Measurements from ENCODE around the gene IL37. TPM values are rescaled to one million over a fixed set of nuclear protein-coding genes. Genes with fewer than 3 reads are reported as not detected.
"Not testable (repeated sequence)": the region's sequence is repeated elsewhere in the genome, so short reads cannot be mapped to it uniquely, and the experiment has no call there.

Gene IL37
- total and polyA plus RNA-seq, 4 donors, result 1.4 TPM; not detected in 3

DNA sequence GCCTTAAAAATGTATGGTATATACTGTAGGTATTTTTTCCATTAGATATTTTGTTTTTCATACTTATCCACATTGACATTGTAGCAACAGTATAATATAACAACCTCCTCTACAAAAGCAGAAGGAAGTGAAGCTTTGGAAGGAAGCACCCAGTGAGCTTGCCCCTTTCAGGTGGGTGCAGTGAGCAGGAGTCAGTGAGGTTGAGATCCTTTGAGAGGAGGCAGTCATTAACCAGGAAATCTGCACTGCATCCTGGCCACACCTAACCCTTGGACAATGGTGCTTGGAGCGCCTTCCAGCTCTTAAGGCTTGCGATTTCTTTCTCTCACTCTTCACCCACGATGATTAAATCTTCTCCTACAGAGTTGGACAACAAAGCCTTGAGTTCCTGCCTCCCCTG lies 13.9 kb downstream of the IL37 start:
- Histone ChIP-seq H3K9me3 (ENCODE audit: control insufficient read depth in 4 of 4, insufficient read depth in 3 of 4, low read length in 3 of 4) (peaks cover 0 to 2% (median 0%) of the 10 kb centered on the region in 4 donors), H3K27ac (ENCODE audit: low read depth in 1 of 2, low read length in 1 of 2) (no peak overlapping the region), H3K9ac (ENCODE audit: insufficient read depth in 1 of 2, low read length in 2 of 2) (no peak overlapping the region), H3K27me3 (ENCODE audit: control insufficient read depth in 3 of 3, insufficient read depth in 3 of 3, low read length in 2 of 3) (no peaks in the 10 kb centered on the region), H3K4me3 (no peak overlapping the region), H3K36me3 (ENCODE audit: control insufficient read depth in 4 of 4, insufficient read depth in 4 of 4, low read length in 4 of 4) (no peaks in the 10 kb centered on the region), H3K4me1 (ENCODE audit: control insufficient read depth in 5 of 5, insufficient read depth in 5 of 5, low read length in 5 of 5) (peaks cover 0 to 5% (median 0%) of the 10 kb centered on the region in 5 donors)
- ATAC-seq (ENCODE audit: insufficient read depth, low FRiP score) (peak; percentile 58), DNase-seq (peak in 2 of 3 donors; percentile 2 to 73)
- TF ChIP-seq, protein P1, sequence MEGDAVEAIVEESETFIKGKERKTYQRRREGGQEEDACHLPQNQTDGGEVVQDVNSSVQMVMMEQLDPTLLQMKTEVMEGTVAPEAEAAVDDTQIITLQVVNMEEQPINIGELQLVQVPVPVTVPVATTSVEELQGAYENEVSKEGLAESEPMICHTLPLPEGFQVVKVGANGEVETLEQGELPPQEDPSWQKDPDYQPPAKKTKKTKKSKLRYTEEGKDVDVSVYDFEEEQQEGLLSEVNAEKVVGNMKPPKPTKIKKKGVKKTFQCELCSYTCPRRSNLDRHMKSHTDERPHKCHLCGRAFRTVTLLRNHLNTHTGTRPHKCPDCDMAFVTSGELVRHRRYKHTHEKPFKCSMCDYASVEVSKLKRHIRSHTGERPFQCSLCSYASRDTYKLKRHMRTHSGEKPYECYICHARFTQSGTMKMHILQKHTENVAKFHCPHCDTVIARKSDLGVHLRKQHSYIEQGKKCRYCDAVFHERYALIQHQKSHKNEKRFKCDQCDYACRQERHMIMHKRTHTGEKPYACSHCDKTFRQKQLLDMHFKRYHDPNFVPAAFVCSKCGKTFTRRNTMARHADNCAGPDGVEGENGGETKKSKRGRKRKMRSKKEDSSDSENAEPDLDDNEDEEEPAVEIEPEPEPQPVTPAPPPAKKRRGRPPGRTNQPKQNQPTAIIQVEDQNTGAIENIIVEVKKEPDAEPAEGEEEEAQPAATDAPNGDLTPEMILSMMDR (IDR thresholded peaks at IDR 0.05; ENCODE audit: control extremely low read depth, extremely low read depth), result no peak
- 51 to 70% methylated on average over 3 of the region's 3 CpGs for WGBS, 2 donors

DNA sequence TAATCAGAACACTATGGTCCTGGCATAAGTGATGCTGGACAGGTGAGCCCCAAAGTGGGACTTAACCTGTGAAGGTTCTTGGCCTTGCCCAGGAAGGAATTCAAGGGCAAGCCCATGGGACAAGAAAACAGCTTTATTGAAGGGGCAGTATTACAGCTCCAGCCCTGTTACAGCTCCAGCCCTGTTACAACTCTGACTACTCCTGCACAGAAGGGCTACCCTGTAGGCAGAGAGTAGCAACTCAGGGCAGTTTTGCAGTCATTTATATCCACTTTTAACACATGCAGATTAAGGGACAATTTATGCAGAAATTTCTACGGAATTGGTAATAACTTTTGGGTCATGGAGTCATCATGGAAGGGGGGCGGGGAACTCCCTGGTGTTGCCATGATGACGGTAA lies 15.7 kb downstream of the IL37 start:
- Histone ChIP-seq H3K36me3 (ENCODE audit: control insufficient read depth in 4 of 4, insufficient read depth in 4 of 4, low read length in 4 of 4) (no peaks in the 10 kb centered on the region), H3K4me1 (ENCODE audit: control insufficient read depth in 5 of 5, insufficient read depth in 5 of 5, low read length in 5 of 5) (peaks cover 0 to 5% (median 0%) of the 10 kb centered on the region in 5 donors), H3K27ac (ENCODE audit: low read depth in 1 of 2, low read length in 1 of 2) (no peak overlapping the region), H3K9me3 (ENCODE audit: control insufficient read depth in 4 of 4, insufficient read depth in 3 of 4, low read length in 3 of 4) (no peaks in the 10 kb centered on the region), H3K4me3 (no peak overlapping the region), H3K9ac (ENCODE audit: insufficient read depth in 1 of 2, low read length in 2 of 2) (no peak overlapping the region), H3K27me3 (ENCODE audit: control insufficient read depth in 3 of 3, insufficient read depth in 3 of 3, low read length in 2 of 3) (no peaks in the 10 kb centered on the region)
- ATAC-seq (ENCODE audit: insufficient read depth, low FRiP score) (no peak), DNase-seq (no peak)
- TF ChIP-seq, protein P1 (IDR thresholded peaks at IDR 0.05; ENCODE audit: control extremely low read depth, extremely low read depth), result no peak
- 93% methylated on average over 3 of the region's 3 CpGs for WGBS, 2 donors

DNA sequence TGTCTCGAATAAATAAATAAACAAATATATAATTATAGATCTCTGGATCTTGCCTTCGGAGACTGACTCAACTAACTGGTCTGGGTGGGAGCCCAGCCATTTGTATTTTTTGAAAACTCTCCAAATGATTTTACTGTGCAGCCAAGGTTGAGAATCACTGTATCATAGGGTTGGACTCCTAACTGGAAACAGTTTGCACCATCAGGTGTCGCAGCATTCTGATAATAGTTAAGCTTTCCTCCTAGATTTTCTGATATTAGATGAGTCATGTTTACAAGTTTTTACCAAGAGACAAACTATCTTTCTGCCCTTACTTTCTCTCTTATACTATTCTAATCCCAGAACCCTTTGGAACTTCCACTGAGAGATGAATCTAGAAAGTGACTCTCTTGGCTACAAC lies 16.8 kb downstream of the IL37 start:
- WGBS, 2 donors, result 88 to 92% methylated on average over 3 of the region's 3 CpGs
- TF ChIP-seq, protein P1 (IDR thresholded peaks at IDR 0.05; ENCODE audit: control extremely low read depth, extremely low read depth), result no peak
- no peak for ATAC-seq (ENCODE audit: insufficient read depth, low FRiP score)

DNA sequence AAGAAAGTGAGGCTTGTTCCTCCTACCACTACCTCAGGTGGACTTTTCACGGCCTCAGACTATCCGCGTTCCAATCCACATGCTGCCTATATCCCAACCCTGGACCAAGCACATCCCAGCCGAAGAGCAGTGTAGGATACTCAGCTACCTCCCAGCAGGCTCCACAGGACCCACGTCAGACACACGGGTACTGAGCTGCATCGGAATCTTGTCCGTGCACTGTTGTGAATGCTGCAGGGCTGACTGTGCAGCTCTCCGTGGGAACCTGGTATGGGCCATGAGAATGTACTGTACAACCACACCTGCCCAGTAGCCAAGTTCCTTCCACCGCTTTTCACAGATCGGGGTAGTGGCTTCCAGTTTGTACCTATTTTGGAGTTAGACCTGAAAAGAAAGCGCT lies 22.3 kb downstream of the IL37 start:
- no peak overlapping the region for H3K9ac ChIP-seq (ENCODE audit: insufficient read depth in 1 of 2, low read length in 2 of 2)
- TF ChIP-seq, protein P1 (IDR thresholded peaks at IDR 0.05; ENCODE audit: control extremely low read depth, extremely low read depth), result no peak
- ATAC-seq (ENCODE audit: insufficient read depth, low FRiP score) (no peak), DNase-seq (no peak)
- H3K9me3 ChIP-seq (ENCODE audit: control insufficient read depth in 4 of 4, insufficient read depth in 3 of 4, low read length in 3 of 4), result no peaks in the 10 kb centered on the region
- WGBS, 2 donors, result 94 to 95% methylated on average over 12 of the region's 12 CpGs
- no peaks in the 10 kb centered on the region for H3K27me3 ChIP-seq (ENCODE audit: control insufficient read depth in 3 of 3, insufficient read depth in 3 of 3, low read length in 2 of 3)
- H3K27ac ChIP-seq (ENCODE audit: low read depth in 1 of 2, low read length in 1 of 2), result no peak overlapping the region
- H3K4me1 ChIP-seq (ENCODE audit: control insufficient read depth in 5 of 5, insufficient read depth in 5 of 5, low read length in 5 of 5), result no peaks in the 10 kb centered on the region
- H3K4me3 ChIP-seq, result no peak overlapping the region
- H3K36me3 ChIP-seq (ENCODE audit: control insufficient read depth in 4 of 4, insufficient read depth in 4 of 4, low read length in 4 of 4), result no peaks in the 10 kb centered on the region

More for the DNA sequence above, 16.8 kb downstream of the IL37 start:
- H3K27me3 ChIP-seq (ENCODE audit: control insufficient read depth in 3 of 3, insufficient read depth in 3 of 3, low read length in 2 of 3), result no peaks in the 10 kb centered on the region
- no peaks in the 10 kb centered on the region for H3K36me3 ChIP-seq (ENCODE audit: control insufficient read depth in 4 of 4, insufficient read depth in 4 of 4, low read length in 4 of 4)
- H3K4me1 ChIP-seq (ENCODE audit: control insufficient read depth in 5 of 5, insufficient read depth in 5 of 5, low read length in 5 of 5), result peaks cover 0 to 5% (median 0%) of the 10 kb centered on the region in 5 donors
- no peak for DNase-seq
- H3K9me3 ChIP-seq (ENCODE audit: control insufficient read depth in 4 of 4, insufficient read depth in 3 of 4, low read length in 3 of 4), result no peaks in the 10 kb centered on the region
- H3K9ac ChIP-seq (ENCODE audit: insufficient read depth in 1 of 2, low read length in 2 of 2), result no peak overlapping the region
- H3K4me3 ChIP-seq, result no peak overlapping the region
- no peak overlapping the region for H3K27ac ChIP-seq (ENCODE audit: low read depth in 1 of 2, low read length in 1 of 2)

DNA sequence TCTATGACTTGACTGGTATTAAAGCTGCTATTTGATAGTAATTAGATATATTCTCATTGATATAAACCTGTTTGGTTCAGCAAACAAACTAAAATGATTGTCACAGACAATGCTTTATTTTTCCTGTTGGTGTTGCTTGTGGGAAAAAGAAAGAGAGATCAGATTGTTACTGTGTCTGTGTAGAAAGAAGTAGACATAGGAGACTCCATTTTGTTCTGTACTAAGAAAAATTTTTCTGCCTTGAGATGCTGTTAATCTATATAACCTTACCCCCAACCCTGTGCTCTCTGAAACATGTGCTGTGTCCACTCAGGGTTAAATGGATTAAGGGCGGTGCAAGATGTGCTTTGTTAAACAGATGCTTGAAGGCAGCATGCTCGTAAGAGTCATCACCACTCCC lies 23.2 kb downstream of the IL37 start:
- not testable (repeated sequence) for H3K36me3 ChIP-seq (ENCODE audit: control insufficient read depth in 4 of 4, insufficient read depth in 4 of 4, low read length in 4 of 4); H3K4me3 ChIP-seq; H3K27ac ChIP-seq (ENCODE audit: low read depth in 1 of 2, low read length in 1 of 2); ATAC-seq (ENCODE audit: insufficient read depth, low FRiP score); H3K9ac ChIP-seq (ENCODE audit: insufficient read depth in 1 of 2, low read length in 2 of 2); H3K27me3 ChIP-seq (ENCODE audit: control insufficient read depth in 3 of 3, insufficient read depth in 3 of 3, low read length in 2 of 3); H3K4me1 ChIP-seq (ENCODE audit: control insufficient read depth in 5 of 5, insufficient read depth in 5 of 5, low read length in 5 of 5); DNase-seq; H3K9me3 ChIP-seq (ENCODE audit: control insufficient read depth in 4 of 4, insufficient read depth in 3 of 4, low read length in 3 of 4)
- WGBS, 2 donors, result 43 to 64% methylated on average over 2 of the region's 2 CpGs
